Ecto neural progenitor cell (in vitro differentiated cells): Measurements from ENCODE around the gene HYDIN.

Experiments
- DNase-seq: peaks from one replicate; pipeline ENCODE4 v3.0.0-alpha.2; 2018; ENCODE audit warnings: low spot score

HYDIN gene

DNA sequence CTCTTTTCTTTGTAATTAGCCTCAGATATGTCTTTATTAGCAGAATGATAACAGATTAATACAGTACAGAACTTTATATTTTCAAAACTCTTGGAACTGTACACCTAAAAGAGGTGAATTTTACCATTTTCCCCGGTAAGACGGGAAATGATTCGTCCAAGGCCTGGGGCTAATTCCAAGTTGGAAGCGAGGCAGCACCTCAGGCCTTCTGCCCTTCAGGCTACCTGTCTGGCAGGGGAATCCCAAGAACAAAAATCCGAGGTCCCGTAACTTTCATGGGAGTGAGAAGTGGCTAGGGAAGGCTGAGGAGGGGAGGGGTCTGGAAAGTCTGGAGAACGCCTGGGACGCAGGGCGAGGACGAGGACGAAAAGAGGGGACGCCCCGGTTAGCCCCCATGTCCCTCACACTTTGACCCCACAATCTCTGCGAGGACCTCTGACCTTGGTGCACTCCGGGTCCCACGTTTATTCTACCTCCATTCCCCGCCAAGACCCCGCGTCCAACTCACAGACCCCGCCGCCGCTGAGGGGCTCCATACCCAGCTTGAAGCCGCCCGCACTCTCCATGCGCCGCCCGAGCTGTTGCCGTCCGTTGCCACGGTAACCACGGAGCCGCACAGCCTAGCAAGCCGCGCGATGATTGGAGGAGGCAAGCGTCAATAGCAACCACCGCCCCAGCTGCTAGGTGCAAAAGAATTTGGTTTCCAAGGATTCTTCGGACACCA, at the start of gene HYDIN:
TSS of gene HYDIN (minus strand) at position 601 of the 724 bp plus-strand sequence. CDS start 43,827 bp downstream, outside the sequence.
- DNase-seq: peak; percentile 96

DNA sequence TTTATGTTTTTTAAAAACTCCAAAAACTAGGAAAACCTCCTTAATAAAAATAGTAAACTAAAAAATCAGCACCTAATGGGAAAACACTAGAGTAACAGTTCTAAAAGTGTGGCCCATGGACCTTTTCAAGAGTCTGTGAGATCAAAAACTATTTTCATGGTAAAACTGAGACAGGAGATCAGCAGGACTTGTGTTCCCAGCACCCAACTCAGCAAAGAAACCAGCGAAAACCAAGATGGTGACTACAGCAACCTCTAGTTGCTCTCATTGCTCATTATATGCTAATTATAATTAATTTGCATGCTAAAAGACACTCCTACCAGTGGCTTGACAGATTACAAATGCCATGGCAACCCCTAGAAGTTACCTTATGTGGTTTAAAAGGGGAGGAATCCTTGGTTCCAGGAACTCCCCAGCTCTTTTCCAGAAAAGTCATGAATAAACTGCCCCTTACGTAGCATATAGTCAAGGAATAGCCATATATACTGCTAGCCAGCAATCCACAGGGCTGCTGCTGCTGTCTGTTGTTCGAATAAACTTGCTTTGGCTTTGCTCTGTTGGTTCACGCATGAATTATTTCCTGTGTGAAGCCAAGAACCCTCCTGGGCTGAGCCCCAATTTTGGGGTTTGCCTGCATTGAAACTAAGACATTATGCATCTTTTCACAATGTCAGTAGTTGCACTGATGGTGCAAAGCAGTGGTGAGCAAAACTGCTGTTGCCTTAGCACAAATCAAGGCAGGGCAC, 46.2 kb upstream of the HYDIN start:
- DNase-seq: no peak

DNA sequence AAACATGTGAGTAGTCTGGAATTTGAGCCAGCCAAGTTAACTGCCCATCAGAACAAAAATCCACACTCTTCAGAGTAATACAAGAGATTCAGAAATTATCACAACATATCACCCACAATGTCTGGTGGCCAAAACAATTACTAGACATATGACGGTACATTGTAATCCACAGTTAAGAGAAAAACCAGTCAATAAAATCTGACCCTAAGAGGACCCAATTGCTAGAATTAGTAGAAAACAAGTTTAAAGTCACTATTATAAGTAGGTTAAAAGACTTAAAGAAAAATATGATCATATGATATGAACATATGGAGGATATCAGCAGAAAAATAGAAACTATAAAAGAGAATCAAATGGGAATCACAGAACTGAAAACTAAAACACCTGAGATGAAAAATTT, 42.9 kb upstream of the HYDIN start:
- DNase-seq: no peak

DNA sequence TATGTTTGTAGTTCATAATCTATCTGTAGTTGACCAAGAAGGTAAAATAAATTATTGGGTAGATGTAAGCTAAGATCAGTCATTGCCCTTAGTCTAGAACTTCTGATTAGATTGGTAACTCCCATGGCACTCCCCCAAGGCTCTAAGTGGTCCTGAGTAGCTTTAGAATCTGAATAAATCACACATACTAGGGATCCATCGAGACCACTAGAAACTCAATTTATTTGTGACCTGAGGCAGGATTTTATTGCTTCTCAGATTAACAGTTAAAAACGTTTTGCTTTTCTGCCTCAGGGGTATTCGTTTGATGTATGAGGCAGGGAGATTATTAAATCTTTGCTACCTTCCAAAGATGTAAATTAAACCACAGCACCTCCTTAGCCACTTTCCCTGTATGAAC, 33.8 kb upstream of the HYDIN start:
- DNase-seq: no peak

DNA sequence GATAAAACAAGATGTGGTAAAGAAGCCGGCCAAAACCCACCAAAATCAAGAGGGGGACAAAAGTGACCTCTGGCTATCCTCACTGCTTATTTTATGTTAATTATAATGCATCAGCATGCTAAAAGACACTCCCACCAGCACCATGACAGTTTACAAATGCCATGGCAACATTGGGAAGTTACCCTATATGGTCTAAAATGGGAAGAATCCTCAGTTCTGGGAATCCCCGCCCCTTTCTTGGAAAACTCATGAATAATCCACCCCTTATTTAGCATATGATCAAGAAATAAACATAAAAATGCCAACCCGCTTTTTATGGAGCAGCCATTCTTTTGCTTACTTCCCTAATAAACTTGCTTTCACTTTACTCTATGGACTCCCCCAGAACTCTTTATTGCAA, 33.1 kb upstream of the HYDIN start:
- no peak for DNase-seq

DNA sequence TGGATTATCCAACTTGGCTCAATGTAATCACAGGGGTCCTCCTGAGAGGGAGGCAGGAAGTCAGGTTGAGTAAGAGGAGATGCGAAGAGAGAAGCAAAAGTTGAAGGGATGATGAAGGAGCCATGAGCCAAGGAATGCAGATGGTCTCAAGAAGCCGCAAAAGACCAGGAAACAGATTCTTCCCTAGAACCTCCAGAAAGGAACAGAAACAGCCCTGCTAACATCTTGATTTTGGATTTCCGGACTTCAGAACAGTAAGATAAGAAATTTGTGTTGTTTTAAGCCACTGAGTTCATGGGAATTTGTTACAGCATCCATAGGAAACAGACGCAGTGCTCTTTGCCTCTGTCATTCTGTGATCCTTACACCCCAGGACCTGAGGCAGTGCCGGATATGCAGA, 31.9 kb upstream of the HYDIN start:
- no peak for DNase-seq

DNA sequence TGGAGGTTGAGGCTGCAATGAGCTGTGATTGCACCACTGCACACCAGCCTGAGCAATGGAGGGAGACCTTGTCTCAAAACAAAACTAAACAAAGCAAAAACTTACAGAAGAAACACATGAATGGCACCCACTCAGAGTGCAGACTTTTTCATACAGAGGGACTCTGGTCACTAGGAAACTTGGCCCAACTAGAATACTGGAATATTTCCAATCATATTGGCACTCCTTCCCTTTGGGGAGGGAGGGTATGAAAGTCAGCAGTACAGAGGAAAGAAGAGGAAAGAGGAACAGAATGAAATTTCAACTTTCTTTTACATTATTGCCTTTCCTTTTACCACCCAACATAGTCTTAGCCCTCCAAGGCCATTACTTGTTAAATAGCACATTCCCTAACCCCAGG, 30.5 kb upstream of the HYDIN start:
- DNase-seq: no peak

DNA sequence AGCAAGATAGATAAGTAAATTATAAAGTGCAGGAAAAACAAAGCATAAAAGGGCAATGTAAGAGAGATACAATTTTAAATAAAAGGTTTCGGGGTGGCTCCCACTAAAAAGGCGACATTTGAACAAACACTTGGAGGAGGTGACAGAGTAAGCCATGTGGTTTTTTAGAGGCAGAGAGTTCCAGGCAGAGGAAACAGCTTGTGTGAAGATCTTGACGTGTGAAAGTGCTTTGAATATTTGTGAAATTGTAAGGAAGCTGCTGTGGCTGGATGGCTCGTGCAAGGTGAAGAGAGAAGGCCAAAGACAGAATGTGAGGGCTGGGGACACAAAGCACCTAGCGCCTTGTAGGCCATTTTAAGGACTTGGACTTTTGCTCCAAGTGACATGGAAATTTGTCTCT, 28.6 kb upstream of the HYDIN start:
- DNase-seq: no peak

DNA sequence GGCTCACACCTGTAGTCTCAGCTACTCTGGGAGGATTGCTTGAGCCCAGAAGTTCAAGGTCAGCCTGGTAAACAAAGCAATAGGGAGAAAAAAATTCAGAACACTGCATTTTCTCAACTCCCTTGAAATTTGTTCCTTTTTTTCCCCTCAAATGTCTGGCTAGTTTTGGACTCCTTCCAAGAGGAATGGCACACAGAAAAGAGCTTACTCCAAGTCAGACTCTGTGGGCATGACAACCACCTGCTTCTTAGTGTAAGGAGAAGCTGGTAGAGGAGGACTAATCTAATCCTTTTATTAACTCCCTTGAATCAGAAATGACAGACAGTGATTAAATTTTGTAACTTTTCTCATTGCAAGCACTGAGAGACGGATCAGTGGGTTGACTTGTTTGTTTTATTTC, 27.9 kb upstream of the HYDIN start:
- no peak for DNase-seq

DNA sequence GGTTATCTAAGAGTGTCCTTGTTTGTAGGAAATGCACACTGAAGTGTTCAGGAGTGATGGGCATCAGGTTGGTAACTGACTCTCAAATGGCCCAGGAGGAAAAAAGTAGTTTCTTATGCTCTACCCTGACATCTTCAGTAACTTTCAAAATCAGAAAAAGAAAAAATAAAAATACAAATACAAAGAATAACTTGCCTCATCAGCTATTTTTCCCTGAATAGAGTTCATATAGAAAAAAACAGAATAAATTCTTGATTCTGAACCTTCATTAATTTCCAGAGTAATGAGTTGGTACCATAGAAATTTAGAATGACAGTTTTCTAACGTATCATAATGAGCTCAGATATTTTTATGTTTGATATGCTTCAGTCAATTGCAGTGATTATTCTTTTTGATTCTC, 27.2 kb upstream of the HYDIN start:
- no peak for DNase-seq

DNA sequence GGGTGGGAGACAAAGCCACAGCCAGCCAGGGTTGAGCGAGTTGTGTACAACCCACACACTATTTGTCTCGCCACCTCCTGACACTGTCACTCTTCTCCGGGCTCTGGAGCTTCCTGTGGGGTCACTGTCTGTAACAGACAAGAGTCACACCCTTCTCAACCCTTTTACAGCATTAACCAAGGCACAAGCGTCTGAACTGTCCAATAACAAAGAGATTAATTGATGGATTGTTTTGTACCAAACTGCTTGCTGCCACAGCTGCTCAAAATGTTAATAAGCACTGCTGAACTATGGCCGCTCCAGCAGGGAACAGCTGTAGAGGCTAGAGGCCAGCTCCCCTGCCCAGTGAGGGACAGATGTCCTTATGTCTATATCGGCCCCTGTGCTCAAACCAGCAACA, 25.2 kb upstream of the HYDIN start:
- no peak for DNase-seq

DNA sequence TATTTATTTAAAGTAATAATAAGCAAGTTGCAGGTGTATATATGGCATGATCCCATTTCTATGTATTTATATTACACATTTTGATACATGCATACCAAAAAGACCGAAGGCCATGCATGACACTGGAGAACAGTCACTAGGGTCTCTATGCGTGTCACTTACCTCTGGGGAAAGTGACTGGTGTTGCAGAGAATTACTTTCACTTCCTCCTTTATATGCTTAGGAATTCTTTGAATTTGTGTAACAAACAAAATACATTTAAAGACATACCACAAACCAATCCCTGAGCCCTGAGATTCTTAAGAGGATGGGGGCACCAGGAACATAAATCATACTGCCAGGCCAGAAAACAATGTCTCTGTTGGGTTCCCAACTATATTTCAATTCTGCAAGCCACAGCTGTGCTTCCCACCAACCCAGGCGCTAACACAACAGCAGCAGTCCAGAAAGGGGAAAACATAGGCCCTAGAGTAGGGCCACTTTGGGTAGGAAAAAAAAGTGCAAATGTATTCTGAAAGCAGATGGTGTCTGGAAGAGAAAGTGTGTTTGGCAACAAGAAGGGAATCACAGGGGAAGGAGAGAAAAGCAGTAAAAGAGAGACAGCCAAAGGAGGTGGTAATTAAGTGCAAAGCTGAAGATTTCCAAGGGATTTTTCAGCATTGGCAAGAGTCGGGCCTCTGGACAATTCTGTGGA, 24.5 kb upstream of the HYDIN start:
- no peak for DNase-seq

DNA sequence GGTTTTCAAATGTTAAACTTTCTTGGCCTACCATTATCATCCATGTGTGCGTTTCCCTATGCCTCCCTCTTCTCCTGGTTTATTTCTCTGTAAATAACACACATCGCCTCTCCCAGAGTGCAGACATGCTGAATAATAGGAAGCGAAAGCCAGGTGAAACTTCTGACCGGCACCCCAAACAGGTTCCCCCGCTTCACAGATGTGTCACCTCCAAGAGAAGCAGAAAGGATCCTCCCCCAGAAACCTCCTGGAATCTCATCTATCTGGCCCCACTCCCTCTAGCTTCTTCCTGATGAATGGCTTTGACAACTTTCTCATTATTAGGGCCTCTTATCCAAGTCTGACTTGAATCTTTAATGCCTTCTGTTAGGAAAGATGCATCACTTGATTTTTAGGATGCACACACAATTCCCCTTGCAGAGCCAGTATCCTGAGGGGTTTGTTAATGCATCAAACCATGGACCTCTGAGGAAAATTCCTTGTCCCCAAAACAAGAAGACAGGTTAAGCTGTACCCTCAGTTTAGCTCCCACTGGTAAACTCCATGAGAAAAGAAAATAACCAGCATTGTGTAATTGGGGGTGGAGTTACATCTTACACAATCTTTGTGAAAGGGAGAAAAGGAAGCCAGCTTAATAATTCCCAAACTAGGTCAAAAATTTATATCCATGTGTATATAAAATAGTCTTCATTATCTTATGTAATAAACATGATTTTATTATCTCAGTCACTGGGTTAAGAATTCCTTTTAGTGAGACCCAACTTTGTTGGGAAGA, 20.1 kb upstream of the HYDIN start:
- DNase-seq: no peak

DNA sequence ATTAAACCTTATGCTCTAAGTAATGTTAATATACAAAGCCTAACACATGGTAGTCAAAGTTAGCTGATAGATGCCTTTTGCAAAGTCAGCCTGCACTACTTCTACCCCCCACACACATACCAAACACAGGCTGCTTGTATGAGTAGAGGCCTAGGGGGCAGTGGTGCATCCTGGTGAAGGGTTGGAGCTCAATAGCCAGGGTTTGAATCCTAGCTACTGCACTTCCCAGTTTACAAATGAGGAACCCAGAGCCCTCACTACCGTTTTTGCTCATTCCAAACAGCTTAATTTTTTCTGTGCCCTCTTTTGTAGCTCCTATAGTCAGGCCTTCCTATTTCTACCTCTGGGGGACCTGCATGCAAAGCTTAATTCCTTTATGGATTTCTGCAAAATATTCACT, 18.9 kb upstream of the HYDIN start:
- no peak for DNase-seq

DNA sequence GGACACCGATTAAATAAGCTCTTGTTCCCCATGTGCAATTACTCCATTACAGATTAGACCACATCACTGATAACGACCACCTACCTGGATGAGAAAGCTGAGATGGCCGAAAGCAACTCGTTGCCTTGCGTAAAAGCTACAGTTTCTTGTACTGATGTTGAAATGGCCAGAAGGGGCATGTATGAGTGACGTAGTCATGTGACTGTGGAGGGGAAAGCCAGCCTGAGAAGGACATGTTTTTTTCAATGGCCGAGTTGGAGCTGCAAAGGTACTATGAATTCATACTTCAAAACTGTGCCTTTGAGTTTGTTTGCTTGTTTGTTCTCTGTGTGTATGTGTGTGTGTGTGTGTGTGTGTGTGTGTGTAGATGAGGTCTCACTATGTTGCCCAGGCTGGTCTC, 17.0 kb upstream of the HYDIN start:
- DNase-seq: no peak

DNA sequence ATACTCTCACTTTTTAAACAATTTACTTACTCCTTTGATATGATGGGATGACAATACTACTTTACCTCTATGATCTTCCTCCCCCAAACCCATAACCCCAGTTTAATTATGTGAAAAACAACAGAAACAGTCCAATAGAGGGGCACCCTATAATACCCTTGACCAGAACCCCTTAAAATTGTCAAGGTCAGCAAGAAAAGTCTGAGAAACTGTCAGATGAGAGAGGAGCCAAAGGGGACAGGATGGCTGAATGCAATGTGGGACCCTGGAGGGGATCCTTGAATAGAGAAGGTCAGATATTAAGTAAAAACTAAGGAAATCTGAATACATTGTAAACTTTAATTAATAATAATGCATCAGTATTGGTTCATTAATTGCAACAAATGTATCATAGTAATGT, 15.8 kb upstream of the HYDIN start:
- DNase-seq: no peak

DNA sequence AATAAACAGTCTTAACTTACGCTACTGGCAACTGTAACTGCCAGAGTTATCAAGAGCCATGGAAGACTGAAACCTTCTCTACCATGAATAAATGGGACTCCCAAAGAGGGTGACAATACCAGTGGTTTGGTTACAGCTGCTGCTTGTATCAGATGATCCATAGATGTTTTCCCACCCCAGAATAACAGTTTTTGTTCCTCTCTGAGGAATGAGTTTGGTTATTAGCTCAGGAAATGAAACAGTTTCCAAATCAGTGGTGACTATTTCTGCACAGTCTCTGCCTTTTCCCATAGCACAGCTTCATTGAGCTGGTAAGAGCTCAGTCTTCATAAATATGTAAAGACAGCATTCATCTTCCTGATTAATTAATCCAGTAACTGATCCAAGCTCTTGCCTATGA, 14.0 kb upstream of the HYDIN start:
- DNase-seq: no peak

DNA sequence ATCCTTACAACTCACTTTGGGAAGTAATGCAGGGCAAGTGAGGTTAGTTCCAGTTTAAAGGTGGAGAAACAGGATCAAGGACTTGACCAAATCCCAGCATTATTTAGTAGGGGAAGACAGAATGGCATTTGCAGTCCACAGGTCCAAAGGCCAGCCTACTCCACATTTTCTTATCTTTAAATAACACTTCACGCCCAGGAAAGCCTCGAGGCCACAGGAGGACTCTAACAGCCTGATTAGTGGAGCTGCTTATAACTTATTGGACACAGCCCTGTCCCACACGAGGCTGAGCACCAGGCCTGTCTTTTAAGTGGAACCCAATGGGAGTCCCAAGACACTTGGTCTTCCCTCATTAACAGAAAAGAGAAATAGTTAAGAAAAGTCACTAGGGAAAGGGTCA, 12.1 kb upstream of the HYDIN start:
- no peak for DNase-seq

DNA sequence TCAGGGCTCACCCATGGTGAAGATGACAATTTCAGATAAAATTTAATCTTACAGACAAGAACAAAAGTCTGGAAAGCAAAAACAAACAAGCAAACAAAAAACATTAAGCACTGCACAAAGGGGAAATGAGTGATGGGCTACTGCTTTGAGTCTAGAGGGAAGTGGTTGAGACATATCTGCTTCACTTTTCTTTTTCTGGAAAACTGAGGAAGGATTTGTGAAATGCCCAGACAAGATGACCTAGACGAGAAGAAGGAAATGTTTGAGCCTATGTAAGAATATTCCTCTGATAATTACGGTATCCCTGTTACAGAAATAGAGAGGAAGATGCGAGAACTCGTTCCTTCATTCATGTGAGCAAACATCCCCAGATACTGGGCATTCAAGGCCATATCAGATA, 11.5 kb upstream of the HYDIN start:
- DNase-seq: no peak

DNA sequence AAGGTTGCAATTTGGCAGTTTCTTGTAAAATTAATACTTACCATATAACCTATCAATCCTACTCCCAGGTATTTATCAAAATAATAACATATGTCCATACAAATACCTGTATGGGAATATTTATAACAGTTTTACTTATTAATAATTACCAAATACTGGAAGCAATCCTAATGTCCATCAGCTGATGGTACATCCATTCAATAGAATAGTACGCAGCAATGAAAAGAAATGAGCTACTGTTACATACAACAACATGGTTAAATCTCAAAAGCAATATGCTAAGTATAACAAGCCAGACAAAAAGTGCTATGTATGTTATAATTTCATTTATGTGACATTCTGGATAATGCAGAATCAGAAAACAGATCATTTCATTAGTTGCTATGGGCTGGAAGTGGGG, 1.2 kb downstream of the HYDIN start:
- DNase-seq: no peak

DNA sequence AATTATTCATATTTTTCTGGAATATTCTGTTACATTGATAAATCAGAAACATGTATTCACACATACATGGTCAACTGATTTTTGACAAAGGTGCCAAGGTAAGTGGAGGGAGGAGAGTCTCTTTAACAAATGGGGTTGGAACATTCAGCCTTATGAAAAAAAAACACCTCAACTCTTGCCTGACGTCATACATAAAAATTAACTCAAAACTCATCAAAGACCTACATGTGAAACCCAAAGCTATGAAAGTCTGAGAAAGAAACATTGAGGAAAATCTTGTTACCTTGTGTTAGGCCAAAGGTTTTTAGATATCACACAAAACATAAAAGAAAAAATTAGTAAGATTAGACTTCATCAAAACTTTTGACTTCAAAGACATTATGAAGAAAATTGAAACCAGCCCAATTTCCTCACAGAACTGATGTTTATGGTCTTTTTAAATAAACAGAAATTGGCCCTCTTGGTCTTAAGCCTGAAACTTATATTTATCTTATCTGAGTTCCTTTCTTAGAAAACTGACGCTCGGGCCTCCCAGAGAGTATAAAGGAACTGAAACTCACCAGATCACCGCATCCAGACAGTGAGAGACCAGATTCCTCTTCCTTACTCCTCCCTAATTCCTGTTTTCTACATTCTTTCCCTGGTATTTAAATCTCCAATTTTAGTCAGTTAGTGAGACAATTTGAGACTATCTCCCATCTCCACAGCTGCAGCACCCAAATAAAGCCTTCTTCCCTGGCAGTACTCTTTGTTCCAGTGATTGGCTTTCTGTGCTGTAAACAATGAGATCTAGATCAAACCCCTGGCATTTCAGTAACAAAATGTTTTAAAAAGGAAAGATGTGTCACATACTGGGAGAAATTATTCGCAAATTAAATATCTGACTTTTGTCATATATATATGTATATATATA, 4.0 kb downstream of the HYDIN start:
- no peak for DNase-seq
